ENCODE measurements around the gene REEP6. TPM values are rescaled to one million over a fixed set of nuclear protein-coding genes. Genes with fewer than 3 reads are reported as not detected.

REEP6 gene
- polyA plus RNA-seq, 1 of the 3 experiments (the other 2 are of a cell fraction) = 9.1 TPM

DNA sequence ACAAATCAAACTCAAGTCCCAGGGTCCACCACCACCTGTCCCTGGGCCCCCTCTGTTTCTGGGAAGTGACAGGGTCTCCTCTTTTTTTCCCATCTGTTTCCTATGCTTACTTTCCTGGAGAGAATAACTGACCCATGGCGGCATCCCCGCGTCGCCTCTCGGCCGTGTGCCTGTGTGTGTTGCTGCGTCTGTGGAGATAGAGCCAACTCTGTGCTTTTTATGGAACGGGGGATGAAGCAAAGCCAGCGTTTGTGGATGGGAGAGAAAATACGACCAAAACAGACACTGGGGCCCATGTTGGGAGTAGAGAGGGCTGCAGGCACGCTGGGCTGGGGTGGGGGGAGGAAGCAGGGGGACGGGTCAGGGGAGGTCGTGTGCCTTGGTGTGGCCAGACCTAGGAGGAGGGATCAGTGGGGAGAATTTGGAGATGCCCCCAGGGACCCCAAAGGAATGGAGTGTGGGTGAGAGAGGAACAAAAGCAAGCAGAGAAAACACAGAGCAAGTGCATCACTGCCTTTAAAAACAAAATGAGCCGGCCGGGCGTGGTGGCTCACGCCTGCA, 49.5 kb downstream of the REEP6 start:
- H3K27me3 ChIP-seq (ENCODE audit: insufficient read depth) = no peaks in the 10 kb centered on the region
- no peaks in the 10 kb centered on the region for H3K79me2 ChIP-seq (ENCODE audit: insufficient read depth)
- H3K4me3 ChIP-seq (ENCODE audit: low read depth in 2 of 2, low read length in 1 of 2) = no peak overlapping the region
- no peaks in the 10 kb centered on the region for H4K20me1 ChIP-seq (ENCODE audit: insufficient read depth)
- POLR2A ChIA-PET = no interaction called here
- no peaks in the 10 kb centered on the region for H3K9me2 ChIP-seq
- no peak overlapping the region for H3K4me2 ChIP-seq
- H3K9me3 ChIP-seq = no peaks in the 10 kb centered on the region
- H3K9ac ChIP-seq = no peak overlapping the region
- no peaks in the 10 kb centered on the region for H3K36me3 ChIP-seq (replicated peaks in 1 of 2; ENCODE audit: control insufficient read depth in 1 of 2, insufficient read depth in 2 of 2, low read length in 1 of 2)
- H3K27ac ChIP-seq (ENCODE audit: low read depth in 2 of 2, low read length in 1 of 2) = no peak overlapping the region
- TF ChIP-seq, protein P1, sequence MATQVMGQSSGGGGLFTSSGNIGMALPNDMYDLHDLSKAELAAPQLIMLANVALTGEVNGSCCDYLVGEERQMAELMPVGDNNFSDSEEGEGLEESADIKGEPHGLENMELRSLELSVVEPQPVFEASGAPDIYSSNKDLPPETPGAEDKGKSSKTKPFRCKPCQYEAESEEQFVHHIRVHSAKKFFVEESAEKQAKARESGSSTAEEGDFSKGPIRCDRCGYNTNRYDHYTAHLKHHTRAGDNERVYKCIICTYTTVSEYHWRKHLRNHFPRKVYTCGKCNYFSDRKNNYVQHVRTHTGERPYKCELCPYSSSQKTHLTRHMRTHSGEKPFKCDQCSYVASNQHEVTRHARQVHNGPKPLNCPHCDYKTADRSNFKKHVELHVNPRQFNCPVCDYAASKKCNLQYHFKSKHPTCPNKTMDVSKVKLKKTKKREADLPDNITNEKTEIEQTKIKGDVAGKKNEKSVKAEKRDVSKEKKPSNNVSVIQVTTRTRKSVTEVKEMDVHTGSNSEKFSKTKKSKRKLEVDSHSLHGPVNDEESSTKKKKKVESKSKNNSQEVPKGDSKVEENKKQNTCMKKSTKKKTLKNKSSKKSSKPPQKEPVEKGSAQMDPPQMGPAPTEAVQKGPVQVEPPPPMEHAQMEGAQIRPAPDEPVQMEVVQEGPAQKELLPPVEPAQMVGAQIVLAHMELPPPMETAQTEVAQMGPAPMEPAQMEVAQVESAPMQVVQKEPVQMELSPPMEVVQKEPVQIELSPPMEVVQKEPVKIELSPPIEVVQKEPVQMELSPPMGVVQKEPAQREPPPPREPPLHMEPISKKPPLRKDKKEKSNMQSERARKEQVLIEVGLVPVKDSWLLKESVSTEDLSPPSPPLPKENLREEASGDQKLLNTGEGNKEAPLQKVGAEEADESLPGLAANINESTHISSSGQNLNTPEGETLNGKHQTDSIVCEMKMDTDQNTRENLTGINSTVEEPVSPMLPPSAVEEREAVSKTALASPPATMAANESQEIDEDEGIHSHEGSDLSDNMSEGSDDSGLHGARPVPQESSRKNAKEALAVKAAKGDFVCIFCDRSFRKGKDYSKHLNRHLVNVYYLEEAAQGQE (IDR thresholded peaks at IDR 0.05; ENCODE audit: low read depth, low read length) = no peak
- TF ChIP-seq FOXJ3 (CRISPR knock-in tag; IDR thresholded peaks at IDR 0.05) = no peak
- no peak for TF ChIP-seq TCF12 (IDR thresholded peaks at IDR 0.05)
- TF ChIP-seq MEF2A (IDR thresholded peaks at IDR 0.05; ENCODE audit: borderline replicate concordance, low read depth) = no peak
- TF ChIP-seq USF2 (IDR thresholded peaks at IDR 0.05; ENCODE audit: borderline replicate concordance, low read depth, low read length) = no peak
- no peak for TF ChIP-seq CHD2 (IDR thresholded peaks at IDR 0.05; ENCODE audit: low read length, partially characterized antibody)
- no peak for TF ChIP-seq GATA2 (CRISPR knock-in tag; IDR thresholded peaks at IDR 0.05)
- no peak for TF ChIP-seq ELF1 (IDR thresholded peaks at IDR 0.05)
- TF ChIP-seq RCOR1 (IDR thresholded peaks at IDR 0.05; ENCODE audit: low read length) = no peak
- no peak for TF ChIP-seq CTCF (IDR thresholded peaks at IDR 0.05)
- no peak for TF ChIP-seq FOXM1 (IDR thresholded peaks at IDR 0.05; ENCODE audit: low read depth)
- TF ChIP-seq NRF1 (IDR thresholded peaks at IDR 0.05; ENCODE audit: low read depth, low read length) = no peak
- TF ChIP-seq POLR2AphosphoS5 (IDR thresholded peaks at IDR 0.05; ENCODE audit: low read depth, low read length) = no peak
- H3F3A ChIP-seq (replicated peaks; ENCODE audit: insufficient read depth) = no peaks in the 10 kb centered on the region
- DNase-seq = no peak
- peaks cover 0 to 5% of the 10 kb centered on the region in 2 experiments; a peak in 1 of 4 replicates for H3K4me1 ChIP-seq (ENCODE audit: control insufficient read depth in 1 of 2, insufficient read depth in 2 of 2, low read depth in 1 of 2, low read length in 1 of 2)
- CTCF ChIA-PET = no interaction called here
- no peak overlapping the region for H2AFZ ChIP-seq (ENCODE audit: low read depth)
- 75% methylated on average over 17 of the region's 17 CpGs for WGBS (ENCODE audit: low lambda C conversion rate)

Other genes starting within 250 kb of the REEP6 start
- 133 and 226 TPM in 2 replicates for gene ATP5F1D, start 249.4 kb upstream of the REEP6 start, polyA plus RNA-seq (2012; rRNA removed)
- 8.2 and 13.9 TPM in 2 replicates for gene MIDN, start 242.6 kb upstream of the REEP6 start, polyA plus RNA-seq (2012; rRNA removed)
- gene CIRBP, start 221.8 kb upstream of the REEP6 start, polyA plus RNA-seq (2012; rRNA removed) = 762 and 857 TPM in 2 replicates
- 53.5 and 78.0 TPM in 2 replicates for gene FAM174C, start 215.7 kb upstream of the REEP6 start, polyA plus RNA-seq (2012; rRNA removed)
- gene EFNA2, start 205.3 kb upstream of the REEP6 start, polyA plus RNA-seq (2012; rRNA removed) = 0.67 and 1.1 TPM in 2 replicates
- 52.5 and 66.4 TPM in 2 replicates for gene NDUFS7, start 107.3 kb upstream of the REEP6 start, polyA plus RNA-seq (2012; rRNA removed)
- 76.5 and 85.3 TPM in 2 replicates for gene GAMT, start 89.6 kb upstream of the REEP6 start, polyA plus RNA-seq (2012; rRNA removed)
- gene DAZAP1, start 83.6 kb upstream of the REEP6 start, polyA plus RNA-seq (2012; rRNA removed) = 43.8 and 54.3 TPM in 2 replicates
- gene RPS15, start 52.8 kb upstream of the REEP6 start, polyA plus RNA-seq (2012; rRNA removed) = 2,836 and 3,749 TPM in 2 replicates
- 1.3 and 1.8 TPM in 2 replicates for gene APC2, start 41.1 kb upstream of the REEP6 start, polyA plus RNA-seq (2012; rRNA removed)
- gene C19orf25, start 12.0 kb upstream of the REEP6 start, polyA plus RNA-seq (2012; rRNA removed) = 23.4 and 25.3 TPM in 2 replicates
- gene PCSK4, start 831 bp upstream of the REEP6 start, polyA plus RNA-seq (2012; rRNA removed) = 5.8 and 6.6 TPM in 2 replicates
- gene ADAMTSL5, start 21.8 kb downstream of the REEP6 start, polyA plus RNA-seq (2012; rRNA removed) = 5.7 and 6.3 TPM in 2 replicates
- gene PLK5, start 32.9 kb downstream of the REEP6 start, polyA plus RNA-seq (2012; rRNA removed) = 0.03 TPM in 1 of 2 replicates, not detected in the other
- gene MEX3D, start 77.1 kb downstream of the REEP6 start, polyA plus RNA-seq (2012; rRNA removed) = 11.5 and 14.9 TPM in 2 replicates
- 74.1 and 96.5 TPM in 2 replicates for gene MBD3, start 101.7 kb downstream of the REEP6 start, polyA plus RNA-seq (2012; rRNA removed)
- 247 and 372 TPM in 2 replicates for gene UQCR11, start 114.3 kb downstream of the REEP6 start, polyA plus RNA-seq (2012; rRNA removed)
- 81.3 and 104 TPM in 2 replicates for gene TCF3, start 161.4 kb downstream of the REEP6 start, polyA plus RNA-seq (2012; rRNA removed)

Measured in SK-N-SH (cell line).